HepG2 (cell line): ENCODE data around the gene TANGO2. TPM values are rescaled to one million over a fixed set of nuclear protein-coding genes. Genes with fewer than 3 reads are reported as not detected.
A peak's percentile ranks its signal among the peaks of the same experiment; 100 is the strongest.

Source experiments
- ADNP ChIP-seq: sonication (generic); formaldehyde crosslinking; IDR thresholded peaks from 2 replicates; pipeline ENCODE4 v1.4.0; 2020; ENCODE audit warnings: missing genetic modification reagents
- E2F1 ChIP-seq: sonication (generic); formaldehyde crosslinking; IDR thresholded peaks from 2 replicates; pipeline ENCODE4 v1.5.0; 2020; ENCODE audit warnings: missing genetic modification reagents
- FOXA1 ChIP-seq, 2 experiments: fragments of 450-650 bp in 1 of 2; sonication (generic) in 1 of 2; formaldehyde crosslinking in 1 of 2; IDR thresholded peaks; 2 replicates each; pipeline versions ENCODE4 v1.4.0 to v1.6.1; 2016 to 2020; ENCODE audit warnings: missing genetic modification reagents in 1 of 2
- NFKBIZ ChIP-seq: IDR thresholded peaks from 2 replicates; pipeline ENCODE4 v1.6.1; 2018; ENCODE audit warnings: missing genetic modification reagents, missing compliant biosample characterization
- RBAK ChIP-seq: sonication (generic); formaldehyde crosslinking; IDR thresholded peaks from 2 replicates; pipeline ENCODE4 v1.5.1; 2020; ENCODE audit warnings: mild to moderate bottlenecking, missing genetic modification reagents
- RFX1 ChIP-seq: fragments of 450-650 bp; IDR thresholded peaks from 2 replicates; pipeline ENCODE4 v1.6.1; 2017
- RFXAP ChIP-seq: sonication (generic); formaldehyde crosslinking; IDR thresholded peaks from 2 replicates; pipeline ENCODE4 v1.4.0; 2020; ENCODE audit warnings: missing genetic modification reagents, borderline replicate concordance
- SKI ChIP-seq: fragments of 450-650 bp; IDR thresholded peaks from one replicate; pipeline ENCODE4 v1.6.1; 2018; ENCODE audit warnings: mild to moderate bottlenecking; ENCODE audit not compliant: partially characterized antibody
- TBX3 ChIP-seq: fragments of 450-650 bp; IDR thresholded peaks from 2 replicates; pipeline ENCODE4 v1.6.1; 2017; ENCODE audit warnings: antibody characterized with exemption, mild to moderate bottlenecking, inconsistent platforms, borderline replicate concordance
- TEAD2 ChIP-seq: sonication (generic); formaldehyde crosslinking; IDR thresholded peaks from 2 replicates; pipeline ENCODE4 v1.9.0; 2021; ENCODE audit warnings: missing genetic modification reagents
- THYN1 ChIP-seq: sonication (generic); formaldehyde crosslinking; IDR thresholded peaks from 2 replicates; pipeline ENCODE4 v1.8.1; 2023; ENCODE audit warnings: low read depth, mild to moderate bottlenecking, moderate library complexity, missing genetic modification reagents, borderline replicate concordance
- YEATS4 ChIP-seq: sonication (generic); formaldehyde crosslinking; IDR thresholded peaks from 2 replicates; pipeline ENCODE4 v1.4.0; 2020; ENCODE audit warnings: missing genetic modification reagents, borderline replicate concordance
- ZBTB37 ChIP-seq: sonication (generic); formaldehyde crosslinking; IDR thresholded peaks from 2 replicates; pipeline ENCODE4 v1.4.0; 2020; ENCODE audit warnings: mild to moderate bottlenecking, missing genetic modification reagents
- ZFP41 ChIP-seq: sonication (generic); formaldehyde crosslinking; IDR thresholded peaks from 2 replicates; pipeline ENCODE4 v1.4.0; 2020; ENCODE audit warnings: mild to moderate bottlenecking, missing genetic modification reagents, borderline replicate concordance
- ZMYM3 ChIP-seq: sonication (generic); formaldehyde crosslinking; IDR thresholded peaks from 2 replicates; pipeline ENCODE4 v1.5.1; 2020; ENCODE audit warnings: mild to moderate bottlenecking, missing genetic modification reagents
- ZNF280D ChIP-seq: sonication (generic); formaldehyde crosslinking; IDR thresholded peaks from 2 replicates; pipeline ENCODE4 v1.5.1; 2020; ENCODE audit warnings: mild to moderate bottlenecking, missing genetic modification reagents
- ZNF281 ChIP-seq: sonication (generic); formaldehyde crosslinking; IDR thresholded peaks from 2 replicates; pipeline ENCODE4 v1.4.0; 2020; ENCODE audit warnings: missing genetic modification reagents, borderline replicate concordance
- ZNF430 ChIP-seq: sonication (generic); formaldehyde crosslinking; IDR thresholded peaks from 2 replicates; pipeline ENCODE4 v1.9.0; 2021; ENCODE audit warnings: mild to moderate bottlenecking, missing genetic modification reagents
- ZNF513 ChIP-seq: sonication (generic); formaldehyde crosslinking; conservative IDR thresholded peaks from 2 replicates; pipeline ENCODE4 v1.5.0; 2020; ENCODE audit warnings: missing genetic modification reagents
- ZNF557 ChIP-seq: sonication (generic); formaldehyde crosslinking; IDR thresholded peaks from 2 replicates; pipeline ENCODE4 v1.4.0; 2020; ENCODE audit warnings: missing genetic modification reagents
- ZNF780A ChIP-seq: sonication (generic); formaldehyde crosslinking; IDR thresholded peaks from 2 replicates; pipeline ENCODE4 v1.8.0; 2022; ENCODE audit warnings: mild to moderate bottlenecking, missing genetic modification reagents, moderate library complexity
- polyA plus RNA-seq, 8 experiments: library from polyadenylated mRNA; depleted of rRNA in 3 of 8; stranded (reverse) in 7 of 8; unstranded in 1 of 8; fragments of >200 nt; fragmentation: Illumina TruSeq in 4 of 8; extraction: Trizol in 4 of 8; gene quantifications; 2 replicates each; pipeline versions ENCODE4 v1.2.1 to v1.2.3, GENCODE V29; 2011 to 2016; ENCODE audit warnings: low read depth in 4 of 8, missing spikeins in 1 of 8, mixed read lengths in 1 of 8; ENCODE audit not compliant: insufficient read depth in 1 of 8
- total RNA-seq, 5 experiments: library from RNA; depleted of rRNA; stranded (reverse); fragments of >200 nt; fragmentation: Illumina TruSeq; extraction: Trizol; gene quantifications; 2 replicates each; pipeline ENCODE4 v1.2.3, GENCODE V29; 2016; ENCODE audit warnings: low read depth in 1 of 5

The TANGO2 gene
- total and polyA plus RNA-seq, 2 of the 13 experiments (the other 11 are each of a cell fraction or from before 2014, with no cell fraction given): 12.9 to 14.8 TPM

GRCh38 chr22:19974268-19974861, 46.5 kb upstream of the TANGO2 start (continued):
- TF ChIP-seq ZBTB37 (CRISPR knock-in tag) (no peak), E2F1 (no peak), RFXAP (CRISPR knock-in tag) (0 out of 2 replicates have a peak, but pooled peaks have one; percentile 73), ZNF280D (CRISPR knock-in tag) (no peak), ZFP41 (CRISPR knock-in tag) (no peak), ZNF557 (CRISPR knock-in tag) (no peak), ZNF281 (no peak), YEATS4 (no peak), ZNF780A (CRISPR knock-in tag) (no peak), RBAK (no peak), TBX3 (no peak), SKI (no peak), RFX1 (peak; percentile 32), NFKBIZ (CRISPR knock-in tag) (no peak), THYN1 (no peak), ZMYM3 (CRISPR knock-in tag) (peak; percentile 89), ZNF430 (no peak), TEAD2 (CRISPR knock-in tag) (no peak), ZNF513 (CRISPR knock-in tag) (no peak), FOXA1 (IDR thresholded peaks at IDR 0.05) (no peak), FOXA1 (CRISPR knock-in tag; IDR thresholded peaks at IDR 0.05) (no peak), ADNP (CRISPR knock-in tag) (peak; percentile 69; the same call in 1 of the 2 replicates)
